ENCODE data around the gene APBB1. TPM values are rescaled to one million over a fixed set of nuclear protein-coding genes. Genes with fewer than 3 reads are reported as not detected.

The APBB1 gene
- polyA plus RNA-seq, 1 experiment, result 62.5 TPM

- DNase-seq (ENCODE audit: low read depth), result peak; percentile 76
- POLR2A ChIA-PET, result interaction anchor here (0.5 kb wide), 1 partner anchor 33 kb away, joined by 3 read pairs; the partner anchor contains the start of gene SMPD1
- no peak overlapping the region for H3K4me3 ChIP-seq (ENCODE audit: low read depth, low read length)
- H3K36me3 ChIP-seq (ENCODE audit: control insufficient read depth, insufficient read depth, low read length), result no peaks in the 10 kb centered on the region
- TF ChIP-seq CTCF (IDR thresholded peaks at IDR 0.05; ENCODE audit: insufficient read depth, low read depth, low read length), result no peak
- no peaks in the 10 kb centered on the region for H3K27me3 ChIP-seq (ENCODE audit: control insufficient read depth, insufficient read depth, low read length)
- CTCF ChIA-PET, result interaction anchor here (0.9 to 9.2 kb wide), 7 partner anchors 21 to 334 kb away, joined by 3 to 120 read pairs (median 9); no protein-coding TSS in a partner anchor
These were observed 61.7 kb downstream of the APBB1 start for GRCh38 chr11:6357222-6357621.

- Histone ChIP-seq H3K4me3 (ENCODE audit: low read depth, low read length) (no peak overlapping the region), H3K36me3 (ENCODE audit: control insufficient read depth, insufficient read depth, low read length) (no peaks in the 10 kb centered on the region), H3K27me3 (ENCODE audit: control insufficient read depth, insufficient read depth, low read length) (no peaks in the 10 kb centered on the region)
- no peak for TF ChIP-seq CTCF (IDR thresholded peaks at IDR 0.05; ENCODE audit: insufficient read depth, low read depth, low read length)
- CTCF ChIA-PET, result interaction anchor here (0.6 to 9.2 kb wide), 8 partner anchors 22 to 347 kb away, joined by 3 to 120 read pairs (median 6); no protein-coding TSS in a partner anchor
- DNase-seq (ENCODE audit: low read depth), result no peak
- POLR2A ChIA-PET, result no interaction called here
These were observed 62.3 kb downstream of the APBB1 start for GRCh38 chr11:6356503-6357055.

GRCh38 chr11:6354651-6355485 lies 64.0 kb downstream of the APBB1 start:
- ChIA-PET POLR2A (interaction anchor here (0.6 kb wide), 1 partner anchor 35 kb away, joined by 4 read pairs; no protein-coding TSS in a partner anchor), CTCF (interaction anchor here (0.6 to 9.2 kb wide), 28 partner anchors 8 to 631 kb away, joined by 3 to 138 read pairs (median 8); partner anchors contain the start of genes CAVIN3 and FHIP1B)
- no peaks in the 10 kb centered on the region for H3K36me3 ChIP-seq (ENCODE audit: control insufficient read depth, insufficient read depth, low read length)
- no peaks in the 10 kb centered on the region for H3K27me3 ChIP-seq (ENCODE audit: control insufficient read depth, insufficient read depth, low read length)
- no peak for TF ChIP-seq CTCF (IDR thresholded peaks at IDR 0.05; ENCODE audit: insufficient read depth, low read depth, low read length)
- no peak for DNase-seq (ENCODE audit: low read depth)
- H3K4me3 ChIP-seq (ENCODE audit: low read depth, low read length), result no peak overlapping the region

GRCh38 chr11:6353367-6353987 lies 65.4 kb downstream of the APBB1 start:
- no peak for DNase-seq (ENCODE audit: low read depth)
- Histone ChIP-seq H3K27me3 (ENCODE audit: control insufficient read depth, insufficient read depth, low read length) (no peaks in the 10 kb centered on the region), H3K4me3 (ENCODE audit: low read depth, low read length) (no peak overlapping the region), H3K36me3 (ENCODE audit: control insufficient read depth, insufficient read depth, low read length) (no peaks in the 10 kb centered on the region)
- CTCF ChIA-PET, result interaction anchor here (0.6 to 9.2 kb wide), 49 partner anchors 10 to 636 kb away, joined by 3 to 138 read pairs (median 5); partner anchors contain the start of genes CAVIN3 and FHIP1B
- POLR2A ChIA-PET, result no interaction called here
- peak; percentile 95 for TF ChIP-seq CTCF (IDR thresholded peaks at IDR 0.05; ENCODE audit: insufficient read depth, low read depth, low read length)

Data from BJ (cell line).